HG03196 (cell line): ENCODE results near the gene MCM3AP.
"Not testable (repeated sequence)": the region's sequence is repeated elsewhere in the genome, so short reads cannot be mapped to it uniquely, and the experiment has no call there.

Source experiments
- ATAC-seq: cut with Tn5 transposase; IDR thresholded peaks from one replicate; pipeline ENCODE4 v1.9.1; 2021; ENCODE audit not compliant: unreplicated experiment

MCM3AP gene

GRCh38 chr21:46311568-46311967 is 26.2 kb upstream of the MCM3AP start:
- no peak for ATAC-seq

GRCh38 chr21:46310260-46310659 is 24.8 kb upstream of the MCM3AP start:
- ATAC-seq, result not testable (repeated sequence)

- ATAC-seq, result no peak
These were observed 23.0 kb upstream of the MCM3AP start for GRCh38 chr21:46308431-46308830.

GRCh38 chr21:46307625-46308024 is 22.2 kb upstream of the MCM3AP start:
- no peak for ATAC-seq

GRCh38 chr21:46304955-46305354 is 19.5 kb upstream of the MCM3AP start:
- ATAC-seq, result no peak

GRCh38 chr21:46304437-46304836 is 19.0 kb upstream of the MCM3AP start:
- ATAC-seq, result no peak

- no peak for ATAC-seq
These were observed 16.3 kb upstream of the MCM3AP start for GRCh38 chr21:46301759-46302158.

GRCh38 chr21:46299167-46299566 is 13.8 kb upstream of the MCM3AP start:
- no peak for ATAC-seq

- no peak for ATAC-seq
These were observed 12.2 kb upstream of the MCM3AP start for GRCh38 chr21:46297338-46298271.

GRCh38 chr21:46295996-46296752 is 10.8 kb upstream of the MCM3AP start:
- ATAC-seq, result no peak

- ATAC-seq, result no peak
These were observed 9.9 kb upstream of the MCM3AP start for GRCh38 chr21:46295177-46295770.

GRCh38 chr21:46294647-46295176 is 9.3 kb upstream of the MCM3AP start:
- ATAC-seq, result no peak

GRCh38 chr21:46291561-46291960 is 6.2 kb upstream of the MCM3AP start:
- no peak for ATAC-seq

- ATAC-seq, result no peak
These were observed 4.3 kb upstream of the MCM3AP start for GRCh38 chr21:46289655-46290179.

GRCh38 chr21:46287541-46287940 is 2.1 kb upstream of the MCM3AP start:
- no peak for ATAC-seq

GRCh38 chr21:46286648-46287002 is 1.2 kb upstream of the MCM3AP start:
- no peak for ATAC-seq

- peak; percentile 84 for ATAC-seq
These were observed 593 bp upstream of the MCM3AP start, which contains the start of gene YBEY for GRCh38 chr21:46285761-46286647. TSS of gene YBEY (plus strand) at chr21:46286342. CDS start at chr21:46286914, 572 bp downstream.

- ATAC-seq, result no peak
These were observed 678 bp downstream of the MCM3AP start for GRCh38 chr21:46284733-46285132.

- no peak for ATAC-seq
These were observed 1.2 kb downstream of the MCM3AP start for GRCh38 chr21:46284077-46284644.
